ENCODE measurements around the gene ITGA1.
A peak's percentile ranks its signal among the peaks of the same experiment; 100 is the strongest.

ITGA1 gene

GRCh38 chr5:53003144-53003543, 215.4 kb downstream of the ITGA1 start:
- H3K27me3 ChIP-seq (ENCODE audit: low read depth, low read length) = no peaks in the 10 kb centered on the region
- H4K20me1 ChIP-seq (ENCODE audit: insufficient read depth, low read length) = no peaks in the 10 kb centered on the region
- H3K4me1 ChIP-seq (ENCODE audit: low read length) = peaks cover 88% of the 10 kb centered on the region
- no peak overlapping the region for H2AFZ ChIP-seq (ENCODE audit: low read depth, low read length)
- TF ChIP-seq CTCF (IDR thresholded peaks at IDR 0.05; ENCODE audit: low read depth, low read length) (no peak), EZH2phosphoT487 (IDR thresholded peaks at IDR 0.05; ENCODE audit: low read depth) (no peak)
- no peak overlapping the region for H3K9ac ChIP-seq (ENCODE audit: low read length)
- H3K36me3 ChIP-seq (replicated peaks; ENCODE audit: low read depth, low read length) = peaks cover 21% of the 10 kb centered on the region
- H3K4me2 ChIP-seq (ENCODE audit: low read length) = no peak overlapping the region
- no peaks in the 10 kb centered on the region for H3K9me3 ChIP-seq (ENCODE audit: insufficient read depth, low read length)
- peak overlapping the region; percentile 98 for H3K27ac ChIP-seq (ENCODE audit: low read length)
- H3K79me2 ChIP-seq (ENCODE audit: low read length) = peaks cover 52% of the 10 kb centered on the region
- no peak overlapping the region for H3K4me3 ChIP-seq (ENCODE audit: low read length)

- peaks cover 92% of the 10 kb centered on the region for H3K4me1 ChIP-seq (ENCODE audit: low read length)
Measured at GRCh38 chr5:53006911-53007890, 219.5 kb downstream of the ITGA1 start.

GRCh38 chr5:53008751-53009150, 221.0 kb downstream of the ITGA1 start:
- Histone ChIP-seq H3K4me2 (ENCODE audit: low read length) (peak overlapping the region; percentile 80), H3K27ac (ENCODE audit: low read length) (peak overlapping the region; percentile 98), H3K4me1 (ENCODE audit: low read length) (peaks cover 78% of the 10 kb centered on the region), H3K4me3 (ENCODE audit: low read length) (peak overlapping the region; percentile 51), H3K9ac (ENCODE audit: low read length) (peak overlapping the region; percentile 79), H3K27me3 (ENCODE audit: low read depth, low read length) (no peaks in the 10 kb centered on the region), H3K9me3 (ENCODE audit: insufficient read depth, low read length) (no peaks in the 10 kb centered on the region), H2AFZ (ENCODE audit: low read depth, low read length) (no peak overlapping the region), H3K79me2 (ENCODE audit: low read length) (peaks cover 15% of the 10 kb centered on the region), H4K20me1 (ENCODE audit: insufficient read depth, low read length) (no peaks in the 10 kb centered on the region), H3K36me3 (replicated peaks; ENCODE audit: low read depth, low read length) (peaks cover under 1% of the 10 kb centered on the region)
- no peak for TF ChIP-seq EZH2phosphoT487 (IDR thresholded peaks at IDR 0.05; ENCODE audit: low read depth)
- TF ChIP-seq CTCF (IDR thresholded peaks at IDR 0.05; ENCODE audit: low read depth, low read length) = no peak

More at GRCh38 chr5:53006911-53007890, 219.5 kb downstream of the ITGA1 start:
- H3K4me3 ChIP-seq (ENCODE audit: low read length) = peak overlapping the region; percentile 41
- H3K27ac ChIP-seq (ENCODE audit: low read length) = peak overlapping the region; percentile 98
- TF ChIP-seq CTCF (IDR thresholded peaks at IDR 0.05; ENCODE audit: low read depth, low read length) = no peak
- no peak for TF ChIP-seq EZH2phosphoT487 (IDR thresholded peaks at IDR 0.05; ENCODE audit: low read depth)
- H3K9me3 ChIP-seq (ENCODE audit: insufficient read depth, low read length) = no peaks in the 10 kb centered on the region
- H3K4me2 ChIP-seq (ENCODE audit: low read length) = peak overlapping the region; percentile 70
- H3K79me2 ChIP-seq (ENCODE audit: low read length) = peaks cover 30% of the 10 kb centered on the region
- no peaks in the 10 kb centered on the region for H3K27me3 ChIP-seq (ENCODE audit: low read depth, low read length)
- H3K9ac ChIP-seq (ENCODE audit: low read length) = peak overlapping the region; percentile 74
- H3K36me3 ChIP-seq (replicated peaks; ENCODE audit: low read depth, low read length) = peaks cover 14% of the 10 kb centered on the region
- no peak overlapping the region for H2AFZ ChIP-seq (ENCODE audit: low read depth, low read length)
- H4K20me1 ChIP-seq (ENCODE audit: insufficient read depth, low read length) = no peaks in the 10 kb centered on the region
